Brain pericyte (primary cell): Measurements from ENCODE around the gene TOM1L1.

Experiments
- DNase-seq: peaks from one replicate; pipeline ENCODE4 v3.0.0-alpha.2; 2012; ENCODE audit warnings: low read depth, low spot score

The TOM1L1 gene

DNA sequence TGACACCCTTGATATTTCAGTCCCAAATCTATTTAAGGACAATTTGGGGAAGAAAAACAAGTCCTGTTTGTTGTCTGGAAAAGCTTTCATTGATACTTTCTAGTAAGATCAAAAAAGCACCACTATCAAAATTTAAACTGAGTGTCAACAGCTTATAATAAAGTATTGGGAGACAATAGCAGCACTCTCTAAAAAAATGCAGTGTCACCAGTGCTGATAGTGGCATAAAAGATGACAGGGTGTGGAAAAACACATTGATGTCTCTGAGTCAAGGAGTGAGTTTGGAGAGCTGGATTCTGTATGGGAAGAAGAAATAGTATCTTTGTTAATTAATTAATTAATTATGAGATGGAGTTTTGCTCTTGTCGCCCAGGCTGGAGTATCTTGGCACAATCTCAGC is 8.3 kb upstream of the TOM1L1 start:
- no peak for DNase-seq

DNA sequence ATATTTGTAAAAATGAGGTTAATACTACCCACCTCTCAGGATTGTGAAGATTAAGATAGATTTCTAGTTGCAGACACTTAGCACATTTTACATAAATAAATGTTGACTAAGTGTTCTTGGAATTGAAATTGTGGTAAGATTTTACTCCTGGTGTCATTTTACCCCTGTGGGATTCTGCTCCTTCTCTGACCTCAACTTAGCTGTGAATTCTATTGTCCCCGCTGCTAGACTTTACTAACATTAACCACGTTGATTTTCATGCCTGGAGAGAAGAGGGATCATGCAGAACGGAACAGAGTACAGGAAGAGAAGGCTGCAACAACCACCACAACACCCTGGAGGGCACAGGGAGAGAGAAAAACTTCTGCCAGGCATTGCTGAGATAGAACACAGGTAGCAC is 2.1 kb upstream of the TOM1L1 start:
- DNase-seq: no peak

- DNase-seq: no peak
These were observed 1.5 kb upstream of the TOM1L1 start for GRCh38 chr17:54899201-54899600.

GRCh38 chr17:54899721-54900456 is 763 bp upstream of the TOM1L1 start:
- no peak for DNase-seq

GRCh38 chr17:54901230-54901822 is 674 bp downstream of the TOM1L1 start:
- DNase-seq: no peak

DNA sequence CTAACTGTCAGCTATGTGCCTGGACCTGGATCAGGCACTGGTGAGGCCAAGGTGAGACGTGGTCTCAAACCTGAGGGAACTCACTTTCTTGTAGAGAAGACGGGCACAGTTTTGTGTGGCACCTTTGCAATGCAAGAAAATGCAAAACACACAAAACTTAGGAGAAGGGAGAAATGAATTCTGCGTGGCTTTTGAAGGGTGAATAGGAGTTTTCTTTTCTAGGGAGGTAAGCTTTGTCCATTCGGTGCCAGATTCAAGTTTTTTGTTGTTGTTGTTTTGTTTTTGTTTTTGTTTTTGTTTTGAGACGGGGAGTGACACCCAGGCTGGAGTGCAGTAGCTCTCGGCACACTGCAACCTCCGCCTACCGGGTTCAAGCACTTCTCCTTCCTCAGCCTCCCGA is 1.4 kb downstream of the TOM1L1 start:
- DNase-seq: no peak

GRCh38 chr17:54902611-54903010 is 2.0 kb downstream of the TOM1L1 start:
- no peak for DNase-seq

DNA sequence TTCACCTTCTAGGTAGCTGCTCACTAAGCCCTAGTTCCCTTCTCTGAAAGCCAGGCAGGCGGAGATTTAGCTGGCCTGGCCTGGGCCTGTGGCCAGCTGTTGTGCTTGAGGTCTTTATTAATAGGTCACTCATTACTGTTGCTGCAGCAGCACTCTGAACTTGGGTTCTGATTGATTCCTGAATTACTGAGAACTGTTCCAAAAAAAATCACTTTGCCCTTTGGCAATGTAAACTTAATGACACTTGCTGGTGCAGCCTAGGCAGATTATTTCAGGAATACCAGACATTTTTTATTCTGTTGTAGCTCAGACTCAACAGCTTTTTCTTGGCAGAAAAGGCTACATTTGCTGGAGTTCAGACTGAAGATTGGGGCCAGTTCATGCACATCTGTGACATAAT is 2.7 kb downstream of the TOM1L1 start:
- DNase-seq: no peak

DNA sequence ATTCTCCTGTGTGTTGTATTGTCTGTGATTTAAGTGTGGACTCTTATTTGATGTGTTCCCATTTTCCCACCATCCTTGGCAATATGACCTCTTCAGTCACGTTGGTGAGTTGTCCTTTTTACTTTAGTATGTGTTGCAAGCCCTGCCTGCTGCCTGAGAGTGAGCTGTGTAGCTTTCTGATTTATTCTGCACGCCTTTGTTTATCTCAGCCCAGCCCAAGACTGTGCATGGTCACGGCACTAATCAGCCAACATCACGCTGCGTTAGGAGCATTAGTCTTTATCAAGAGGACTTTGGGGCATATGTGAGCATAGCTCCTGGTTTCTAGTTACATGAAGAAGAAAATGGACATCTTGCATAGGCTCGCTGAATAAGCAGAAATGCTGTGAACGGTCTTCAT is 6.0 kb downstream of the TOM1L1 start:
- DNase-seq: no peak

DNA sequence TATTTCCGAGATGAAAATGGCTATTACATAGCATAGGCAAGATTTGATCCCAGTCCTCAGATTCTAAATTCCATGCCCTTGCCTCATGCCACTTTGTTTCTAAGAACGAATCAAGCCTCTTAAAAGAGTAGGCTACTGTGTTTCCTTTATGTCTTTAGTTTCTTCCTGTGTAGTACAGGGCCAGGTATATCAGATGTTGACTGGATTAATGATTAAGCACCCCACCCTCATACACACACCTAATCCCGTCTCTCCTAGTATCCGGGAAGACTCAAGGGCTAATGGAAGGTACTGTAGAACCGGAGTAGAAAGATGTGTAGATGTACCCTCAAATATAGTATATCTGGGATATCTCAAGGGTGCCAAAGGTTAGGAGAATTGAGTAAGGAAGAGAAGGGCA is 6.7 kb downstream of the TOM1L1 start:
- DNase-seq: no peak

DNA sequence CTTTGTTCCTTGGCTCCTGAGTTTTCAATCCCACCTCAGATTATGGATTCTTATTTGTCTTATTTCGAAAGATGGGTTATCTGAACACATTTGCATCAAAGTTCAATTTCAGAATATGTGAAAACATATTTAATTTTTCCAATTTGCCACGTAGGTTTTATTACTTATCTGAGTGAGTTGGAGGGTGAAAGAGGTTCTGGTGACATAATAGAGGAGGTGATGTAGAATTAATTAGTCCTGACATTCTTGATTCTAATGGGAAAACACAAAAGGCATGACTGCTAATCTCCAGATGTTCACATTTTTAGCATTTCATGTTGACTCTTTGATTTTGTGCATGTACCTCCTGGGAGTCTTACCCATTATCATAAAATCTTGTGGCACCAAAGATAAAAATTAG is 9.1 kb downstream of the TOM1L1 start:
- DNase-seq: no peak

DNA sequence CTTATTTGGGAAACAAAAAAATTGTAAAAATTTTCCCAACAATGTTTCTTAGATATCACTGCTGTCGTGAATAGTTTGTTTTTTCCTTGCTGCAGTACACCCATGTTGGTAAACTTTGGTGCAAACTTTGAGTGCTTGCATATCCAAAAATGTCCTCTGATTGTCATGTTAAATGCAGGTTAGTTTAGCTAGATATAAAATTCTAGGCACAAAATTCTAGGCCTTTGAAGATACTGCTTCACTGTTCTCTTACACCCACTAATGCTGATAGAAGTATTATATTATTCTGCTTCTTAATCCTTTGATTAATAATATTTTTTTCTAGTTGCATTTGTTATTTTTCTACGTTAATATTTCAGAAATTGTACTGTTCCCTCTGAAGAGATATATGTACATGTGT is 16.1 kb downstream of the TOM1L1 start:
- DNase-seq: no peak

GRCh38 chr17:54919425-54919824 is 18.8 kb downstream of the TOM1L1 start:
- no peak for DNase-seq

GRCh38 chr17:54920819-54921218 is 20.2 kb downstream of the TOM1L1 start:
- DNase-seq: no peak

DNA sequence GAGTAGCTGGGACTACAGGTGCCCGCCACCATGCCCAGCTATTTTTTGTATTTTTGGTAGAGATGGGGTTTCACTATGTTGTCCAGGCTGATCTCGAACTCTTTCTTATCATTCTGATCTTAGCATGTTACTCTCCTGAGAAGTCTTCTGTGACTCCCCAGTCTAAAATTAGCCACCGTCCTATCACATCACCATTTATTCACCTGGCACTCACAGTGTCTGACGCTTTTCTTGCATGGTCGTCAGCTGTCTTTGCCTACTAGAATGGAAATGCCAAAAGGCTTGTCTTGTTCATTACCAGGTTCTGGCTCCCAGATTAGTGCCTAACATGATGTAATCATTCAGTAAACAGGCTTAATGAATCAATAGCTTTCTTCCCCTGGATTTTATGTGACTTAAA is 23.8 kb downstream of the TOM1L1 start:
- no peak for DNase-seq

GRCh38 chr17:54927525-54927924 is 26.9 kb downstream of the TOM1L1 start:
- no peak for DNase-seq

- DNase-seq: peak; percentile 64
These were observed 32.1 kb downstream of the TOM1L1 start for GRCh38 chr17:54932711-54933110.

DNA sequence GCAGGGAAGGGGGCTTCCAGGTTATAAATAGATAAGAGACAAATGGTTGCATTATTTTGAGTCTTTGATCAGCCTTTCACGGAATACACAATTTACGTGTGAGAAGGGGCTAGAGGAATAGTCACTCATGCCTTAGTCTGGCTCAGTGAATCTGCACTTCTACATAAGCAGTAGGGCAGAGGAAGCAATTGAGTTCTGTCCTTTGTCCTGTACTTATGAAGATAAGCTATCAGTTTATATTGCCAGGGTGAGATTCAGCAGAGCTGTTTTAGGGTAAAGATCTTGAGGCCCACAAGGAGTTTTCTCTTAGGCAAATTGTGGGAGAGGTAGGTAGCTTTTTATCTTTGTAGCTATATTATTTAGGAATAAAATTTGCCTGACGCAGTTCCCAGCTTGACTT is 33.3 kb downstream of the TOM1L1 start:
- no peak for DNase-seq

DNA sequence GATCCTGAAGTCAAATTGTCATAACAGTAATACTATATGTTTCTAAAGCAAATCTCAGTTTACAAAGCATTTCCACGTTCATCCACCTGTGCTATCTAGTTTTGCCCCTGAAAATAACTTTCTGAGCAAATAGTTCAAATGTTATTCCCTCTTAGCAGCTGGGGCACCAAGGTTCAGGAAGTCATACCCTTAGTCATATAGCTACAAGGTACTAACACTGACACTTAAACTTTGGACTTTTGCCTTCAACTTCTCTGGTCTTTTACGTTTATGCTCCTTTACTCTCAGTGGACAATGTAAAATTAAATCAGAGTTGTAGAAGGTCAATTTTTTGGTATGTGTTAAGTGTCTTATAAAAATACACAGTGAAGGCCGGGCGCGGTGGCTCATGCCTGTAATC is 34.8 kb downstream of the TOM1L1 start:
- DNase-seq: no peak

DNA sequence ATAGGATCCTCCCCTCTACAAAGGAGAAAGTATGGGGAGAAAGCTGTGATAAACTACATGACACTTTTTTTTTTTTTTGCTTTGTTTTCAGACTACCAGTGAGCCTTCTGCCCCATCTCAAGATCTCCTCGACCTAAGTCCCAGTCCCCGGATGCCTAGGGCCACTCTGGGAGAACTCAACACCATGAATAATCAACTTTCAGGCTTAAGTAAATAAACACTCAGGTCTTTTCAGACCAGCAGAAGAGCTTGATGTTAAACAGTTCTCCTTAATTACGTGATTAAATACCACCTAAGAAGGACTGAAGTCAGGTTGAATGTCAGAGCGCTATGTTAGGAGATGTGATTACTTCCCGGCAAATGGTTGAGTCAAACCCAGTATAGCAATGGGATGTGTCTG is 36.4 kb downstream of the TOM1L1 start:
- no peak for DNase-seq

GRCh38 chr17:54937426-54937825 is 36.8 kb downstream of the TOM1L1 start:
- no peak for DNase-seq

- no peak for DNase-seq
These were observed 40.6 kb downstream of the TOM1L1 start for GRCh38 chr17:54941285-54941684.

- no peak for DNase-seq
These were observed 44.1 kb downstream of the TOM1L1 start for GRCh38 chr17:54944796-54945195.

DNA sequence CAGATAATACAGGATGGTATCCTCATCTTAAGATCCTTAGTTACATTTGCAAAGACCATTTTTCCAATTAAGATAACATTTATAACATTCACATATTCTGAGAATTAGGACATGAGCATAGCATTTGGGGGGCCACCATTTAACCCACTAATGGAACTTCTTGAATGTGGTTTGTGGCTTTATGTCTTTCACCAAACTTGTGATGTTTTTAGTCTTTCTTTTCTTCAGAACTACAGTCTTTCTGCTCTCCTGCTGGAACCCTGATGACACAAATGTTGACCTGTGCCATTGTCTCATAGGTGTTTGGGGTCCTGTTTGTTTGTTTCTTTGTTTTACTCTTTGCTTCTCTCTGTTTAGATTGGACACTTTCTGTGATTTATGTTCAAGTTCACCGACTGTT is 44.6 kb downstream of the TOM1L1 start:
- no peak for DNase-seq
